NCI-H2107 treated with DMSO at 0.1 percent for 48 hours (cell line): Measurements from ENCODE around the gene RPL9.
"Not testable (repeated sequence)": the region's sequence is repeated elsewhere in the genome, so short reads cannot be mapped to it uniquely, and the experiment has no call there.

Source experiments
- DNase-seq: peaks from one replicate; lab custom pipeline; 2025; ENCODE audit not compliant: unreplicated experiment; lab: John Stamatoyannopoulos, UW

Gene RPL9

DNA sequence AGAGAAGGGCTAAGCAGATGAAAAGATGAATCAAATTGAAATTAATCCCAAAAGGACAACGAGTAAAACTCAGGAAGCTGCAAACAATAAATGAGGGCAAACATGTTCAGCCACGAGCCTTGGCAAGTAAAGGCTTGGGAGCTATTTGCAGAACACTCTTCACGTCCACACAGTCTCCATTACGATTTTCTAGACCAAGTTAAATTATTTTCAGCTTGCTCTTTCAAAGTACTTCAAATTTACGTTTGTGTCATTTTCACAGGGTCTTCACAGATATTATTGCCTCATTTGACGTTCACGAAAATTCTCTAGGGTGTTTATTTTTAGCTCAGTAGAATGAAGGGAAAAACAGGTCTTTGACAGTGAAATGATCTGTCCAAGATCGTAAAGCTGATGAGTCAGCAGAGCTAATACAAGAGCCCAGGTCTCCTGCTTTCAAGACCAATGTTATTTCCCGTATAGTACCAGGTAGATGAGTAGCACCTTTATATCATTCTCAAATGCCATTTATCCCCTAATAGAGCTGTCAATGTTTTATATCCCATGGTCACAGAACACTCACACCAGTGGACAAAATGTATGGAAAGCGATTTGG is 31.1 kb downstream of the RPL9 start:
- no peak for DNase-seq

DNA sequence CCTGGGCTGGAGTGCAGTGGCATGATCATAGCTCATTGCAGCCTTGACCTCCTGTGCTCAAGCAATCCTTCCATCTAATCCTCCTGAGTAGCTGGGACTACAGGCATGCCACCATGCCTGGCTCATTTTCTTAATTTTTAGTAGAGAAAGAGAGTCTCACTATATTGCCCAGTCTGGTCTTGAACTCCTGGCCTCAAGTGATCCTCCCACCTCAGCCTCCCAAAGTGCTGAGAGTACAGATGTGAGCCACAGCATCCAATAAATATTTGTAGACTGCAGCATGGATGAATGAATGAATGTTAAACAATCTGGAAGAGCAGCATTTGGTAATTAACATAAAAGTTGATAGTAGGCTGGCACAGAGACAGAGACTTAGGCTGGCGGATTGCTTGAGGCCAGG is 32.0 kb downstream of the RPL9 start:
- no peak for DNase-seq

DNA sequence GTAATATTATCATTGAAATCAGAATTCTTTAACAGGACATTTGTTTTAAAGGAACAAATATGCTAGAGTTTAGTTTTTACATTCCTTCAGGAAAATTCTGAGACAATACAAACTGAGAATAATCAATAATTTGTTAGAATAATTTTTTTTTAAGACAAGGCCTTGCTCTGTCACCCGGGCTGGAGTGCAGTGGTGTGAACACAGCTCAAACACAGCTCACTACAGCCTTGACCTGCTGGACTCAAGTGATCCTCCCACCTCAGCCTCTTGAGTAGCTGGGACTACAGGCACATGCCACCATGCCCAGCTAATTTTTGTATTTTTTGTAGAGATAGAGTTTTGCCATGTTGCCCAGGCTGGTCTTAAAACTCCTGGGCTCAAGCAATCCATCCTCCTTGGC is 33.4 kb downstream of the RPL9 start:
- not testable (repeated sequence) for DNase-seq

DNA sequence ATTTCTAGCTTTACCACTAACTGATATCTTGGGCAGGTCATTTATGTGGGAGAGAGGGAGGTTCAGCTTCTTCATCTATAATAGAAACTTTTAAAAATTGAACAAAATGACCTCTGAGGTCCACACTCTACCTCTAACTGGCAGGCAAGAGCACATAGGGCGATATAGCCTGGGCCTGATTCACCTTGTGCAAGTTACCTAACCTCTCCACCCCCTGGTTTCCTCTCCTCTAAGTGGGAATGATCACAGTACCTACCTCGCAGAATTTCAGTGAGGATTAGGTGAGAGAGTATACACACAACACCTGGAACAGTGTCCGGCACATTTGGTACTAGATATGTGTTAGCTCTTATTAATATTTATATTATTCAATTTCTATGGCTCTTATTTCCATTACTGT is 36.5 kb downstream of the RPL9 start:
- DNase-seq = no peak

DNA sequence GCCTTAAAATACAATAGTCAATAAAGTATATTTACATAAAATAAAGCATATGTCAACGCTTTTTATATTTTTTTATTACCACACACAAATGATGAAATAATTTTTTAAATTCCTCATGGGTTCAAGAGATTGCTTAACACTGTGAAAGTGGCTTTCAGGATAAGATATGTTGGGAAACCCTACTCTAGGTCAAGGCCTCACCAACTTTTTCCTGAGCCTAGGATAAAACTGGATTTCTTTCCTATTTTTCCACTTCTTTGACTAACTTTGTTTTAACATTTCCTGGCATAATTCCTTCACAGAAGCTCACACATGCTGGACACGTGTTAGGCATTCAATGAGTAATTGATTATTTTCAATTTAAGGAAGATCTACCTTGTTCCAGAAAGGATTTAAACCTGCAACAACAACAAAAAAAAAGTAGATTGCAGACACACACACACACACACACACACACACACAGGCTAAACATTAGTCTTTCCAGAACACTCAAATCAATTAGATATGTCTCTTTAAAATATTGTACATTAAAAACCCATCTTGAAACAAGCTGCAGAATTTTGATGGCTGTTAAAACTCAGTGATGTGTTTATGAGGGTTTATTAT is 42.9 kb downstream of the RPL9 start:
- DNase-seq = no peak

GRCh38 chr4:39411561-39411960 is 47.2 kb downstream of the RPL9 start:
- DNase-seq = not testable (repeated sequence)

DNA sequence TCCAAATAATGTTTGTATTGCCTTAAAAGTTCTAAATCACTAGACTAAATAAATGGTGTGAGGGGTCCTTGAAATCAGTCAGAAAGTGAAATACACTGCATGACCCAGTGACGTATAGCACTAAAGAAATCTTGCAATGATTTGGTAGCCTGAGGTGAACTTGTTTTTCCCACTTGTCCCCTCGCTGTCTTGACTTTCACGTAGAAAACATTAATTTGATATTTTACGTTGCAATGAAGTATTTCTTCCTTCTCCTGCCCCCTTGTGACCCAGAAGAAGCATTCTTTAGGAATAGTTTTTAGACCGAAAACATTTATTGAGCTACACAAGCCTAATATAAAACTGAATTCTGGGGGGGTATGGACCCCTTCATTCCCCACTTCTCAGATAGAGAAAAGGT is 48.3 kb downstream of the RPL9 start:
- DNase-seq = no peak

- DNase-seq = no peak
These were observed 51.2 kb downstream of the RPL9 start for GRCh38 chr4:39407584-39407885.

- DNase-seq = no peak
These were observed 51.7 kb downstream of the RPL9 start, which contains the start of gene KLB for GRCh38 chr4:39406763-39407583. Gene KLB (plus strand): TSS chr4:39406930. CDS start chr4:39406950, 20 bp downstream.
